ENCODE measurements around the gene ADPRHL1.

The ADPRHL1 gene

GRCh38 chr13:113475280-113475679 lies 22.0 kb upstream of the ADPRHL1 start:
- Histone ChIP-seq H3K4me3 (ENCODE audit: low read length, poor library complexity, severe bottlenecking) (no peak overlapping the region), H3K4me2 (ENCODE audit: low read depth, low read length, poor library complexity, severe bottlenecking) (no peak overlapping the region), H3K9me3 (ENCODE audit: insufficient read depth, low read depth, low read length) (no peaks in the 10 kb centered on the region), H3F3A (ENCODE audit: low read depth) (no peaks in the 10 kb centered on the region), H3K9ac (ENCODE audit: low read depth, low read length, poor library complexity, severe bottlenecking) (no peak overlapping the region), H2AFZ (ENCODE audit: low read length) (no peak overlapping the region), H3K36me3 (ENCODE audit: insufficient read depth, low read length) (peaks cover 36% of the 10 kb centered on the region; the same call in 1 of the 2 replicates), H3K4me1 (ENCODE audit: insufficient read depth, low read length, poor library complexity, severe bottlenecking) (no peaks in the 10 kb centered on the region), H3K79me2 (ENCODE audit: insufficient read depth, low read length) (no peaks in the 10 kb centered on the region), H3K27me3 (ENCODE audit: insufficient read depth, low read length, poor library complexity, severe bottlenecking) (no peaks in the 10 kb centered on the region), H4K20me1 (ENCODE audit: insufficient read depth, low read length, poor library complexity, severe bottlenecking) (no peaks in the 10 kb centered on the region), H3K9me2 (replicated peaks; ENCODE audit: low read depth, low read length) (no peaks in the 10 kb centered on the region)
- TF ChIP-seq CTCF (conservative IDR thresholded peaks at IDR 0.05; ENCODE audit: low read length) = no peak
- TF ChIP-seq EZH2phosphoT487 (IDR thresholded peaks at IDR 0.05; ENCODE audit: borderline replicate concordance) = no peak

GRCh38 chr13:113474179-113474578 lies 20.9 kb upstream of the ADPRHL1 start:
- H4K20me1 ChIP-seq (ENCODE audit: insufficient read depth, low read length, poor library complexity, severe bottlenecking) = no peaks in the 10 kb centered on the region
- H3K4me2 ChIP-seq (ENCODE audit: low read depth, low read length, poor library complexity, severe bottlenecking) = no peak overlapping the region
- no peak overlapping the region for H2AFZ ChIP-seq (ENCODE audit: low read length)
- no peaks in the 10 kb centered on the region for H3F3A ChIP-seq (ENCODE audit: low read depth)
- H3K4me1 ChIP-seq (ENCODE audit: insufficient read depth, low read length, poor library complexity, severe bottlenecking) = no peaks in the 10 kb centered on the region
- H3K9ac ChIP-seq (ENCODE audit: low read depth, low read length, poor library complexity, severe bottlenecking) = no peak overlapping the region
- H3K27me3 ChIP-seq (ENCODE audit: insufficient read depth, low read length, poor library complexity, severe bottlenecking) = no peaks in the 10 kb centered on the region
- H3K9me3 ChIP-seq (ENCODE audit: insufficient read depth, low read depth, low read length) = no peaks in the 10 kb centered on the region
- TF ChIP-seq CTCF (conservative IDR thresholded peaks at IDR 0.05; ENCODE audit: low read length) = no peak
- no peak for TF ChIP-seq EZH2phosphoT487 (IDR thresholded peaks at IDR 0.05; ENCODE audit: borderline replicate concordance)
- H3K79me2 ChIP-seq (ENCODE audit: insufficient read depth, low read length) = no peaks in the 10 kb centered on the region
- H3K36me3 ChIP-seq (ENCODE audit: insufficient read depth, low read length) = peaks cover 26% of the 10 kb centered on the region; the same call in 1 of the 2 replicates
- H3K9me2 ChIP-seq (replicated peaks; ENCODE audit: low read depth, low read length) = no peaks in the 10 kb centered on the region
- H3K4me3 ChIP-seq (ENCODE audit: low read length, poor library complexity, severe bottlenecking) = no peak overlapping the region

GRCh38 chr13:113472355-113473025 lies 19.2 kb upstream of the ADPRHL1 start:
- no peak overlapping the region for H3K9ac ChIP-seq (ENCODE audit: low read depth, low read length, poor library complexity, severe bottlenecking)
- no peaks in the 10 kb centered on the region for H3F3A ChIP-seq (ENCODE audit: low read depth)
- H3K4me1 ChIP-seq (ENCODE audit: insufficient read depth, low read length, poor library complexity, severe bottlenecking) = no peaks in the 10 kb centered on the region
- TF ChIP-seq CTCF (conservative IDR thresholded peaks at IDR 0.05; ENCODE audit: low read length) (no peak), EZH2phosphoT487 (IDR thresholded peaks at IDR 0.05; ENCODE audit: borderline replicate concordance) (no peak)
- H3K9me2 ChIP-seq (replicated peaks; ENCODE audit: low read depth, low read length) = no peaks in the 10 kb centered on the region
- no peak overlapping the region for H3K4me2 ChIP-seq (ENCODE audit: low read depth, low read length, poor library complexity, severe bottlenecking)
- no peaks in the 10 kb centered on the region for H3K79me2 ChIP-seq (ENCODE audit: insufficient read depth, low read length)
- H4K20me1 ChIP-seq (ENCODE audit: insufficient read depth, low read length, poor library complexity, severe bottlenecking) = no peaks in the 10 kb centered on the region
- H2AFZ ChIP-seq (ENCODE audit: low read length) = no peak overlapping the region
- no peak overlapping the region for H3K4me3 ChIP-seq (ENCODE audit: low read length, poor library complexity, severe bottlenecking)
- peaks cover 11% of the 10 kb centered on the region; the same call in 1 of the 2 replicates for H3K36me3 ChIP-seq (ENCODE audit: insufficient read depth, low read length)
- no peaks in the 10 kb centered on the region for H3K9me3 ChIP-seq (ENCODE audit: insufficient read depth, low read depth, low read length)
- H3K27me3 ChIP-seq (ENCODE audit: insufficient read depth, low read length, poor library complexity, severe bottlenecking) = no peaks in the 10 kb centered on the region

Data from Loucy (cell line).